HG03520 (cell line): ENCODE measurements around the gene COLEC11.
"Not testable (repeated sequence)": the region's sequence is repeated elsewhere in the genome, so short reads cannot be mapped to it uniquely, and the experiment has no call there.

Source experiments
- ATAC-seq: cut with Tn5 transposase; IDR thresholded peaks from one replicate; pipeline ENCODE4 v1.9.1; 2021; ENCODE audit warnings: mild to moderate bottlenecking, moderate library complexity; ENCODE audit not compliant: unreplicated experiment

COLEC11 gene

GRCh38 chr2:3594493-3595281 lies at the start of gene COLEC11:
Gene COLEC11 (plus strand): TSS chr2:3595112. CDS start chr2:3604341, 9,229 bp downstream.
- ATAC-seq, result no peak

DNA sequence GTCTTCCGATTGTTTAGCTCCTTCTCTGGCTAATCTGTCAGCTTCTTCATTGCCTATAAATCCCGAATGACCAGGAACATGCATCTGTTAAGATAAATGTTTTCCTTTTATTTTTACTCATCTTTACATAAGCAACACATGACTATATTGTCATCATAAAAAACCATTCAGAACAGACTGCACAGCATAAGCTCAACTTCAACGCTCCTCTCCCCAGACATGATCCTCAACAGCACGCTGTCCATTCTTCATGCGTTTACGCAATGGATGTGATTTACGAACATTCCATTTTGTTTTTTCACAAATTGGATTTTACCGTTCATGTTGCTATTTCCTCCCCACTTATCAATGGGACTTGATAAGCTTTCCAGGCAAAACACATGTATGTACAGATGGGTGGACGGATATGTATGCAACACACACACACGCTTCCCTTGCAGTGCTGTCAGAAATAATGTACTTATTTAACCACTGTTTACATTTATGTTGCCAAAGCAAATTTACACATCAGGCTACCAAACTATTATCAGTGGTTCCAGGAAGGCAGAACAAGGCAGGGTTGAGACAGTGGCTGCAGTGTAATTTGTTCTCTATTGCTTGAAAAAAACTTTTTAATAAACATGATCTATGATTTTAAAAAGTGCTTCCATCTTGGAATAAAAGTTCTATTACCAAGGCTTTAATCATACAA lies 49.0 kb upstream of the COLEC11 start:
- ATAC-seq, result no peak

GRCh38 chr2:3547915-3548314 lies 47.0 kb upstream of the COLEC11 start:
- no peak for ATAC-seq

DNA sequence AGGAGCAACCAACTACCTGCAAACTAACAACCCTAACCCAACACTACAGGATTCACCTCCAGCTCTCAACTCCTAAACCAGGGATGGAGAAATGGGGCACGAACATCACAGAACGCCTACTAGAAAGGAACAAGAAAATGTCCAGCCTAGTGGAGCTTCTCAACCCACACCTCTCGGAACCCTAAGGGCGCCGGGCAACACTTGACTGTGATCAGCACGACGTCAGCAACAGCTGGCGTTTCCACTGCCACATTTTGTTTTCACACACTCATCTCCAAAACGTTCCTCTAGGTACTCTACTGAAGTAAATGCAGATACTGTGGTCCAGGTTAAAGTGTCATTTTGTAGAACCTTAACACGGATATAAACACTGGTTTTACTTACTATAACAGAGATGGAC lies 41.0 kb upstream of the COLEC11 start:
- no peak for ATAC-seq

- ATAC-seq, result peak; percentile 18
Observed at GRCh38 chr2:3557639-3558204, 37.2 kb upstream of the COLEC11 start.

- peak; percentile 98 for ATAC-seq
Observed at GRCh38 chr2:3558205-3559014, 36.5 kb upstream of the COLEC11 start, which contains the start of gene RNASEH1. Gene RNASEH1 (minus strand): TSS chr2:3558333. CDS start chr2:3558260, 73 bp downstream.

GRCh38 chr2:3563521-3563976 lies 31.4 kb upstream of the COLEC11 start:
- ATAC-seq, result peak; percentile 41

DNA sequence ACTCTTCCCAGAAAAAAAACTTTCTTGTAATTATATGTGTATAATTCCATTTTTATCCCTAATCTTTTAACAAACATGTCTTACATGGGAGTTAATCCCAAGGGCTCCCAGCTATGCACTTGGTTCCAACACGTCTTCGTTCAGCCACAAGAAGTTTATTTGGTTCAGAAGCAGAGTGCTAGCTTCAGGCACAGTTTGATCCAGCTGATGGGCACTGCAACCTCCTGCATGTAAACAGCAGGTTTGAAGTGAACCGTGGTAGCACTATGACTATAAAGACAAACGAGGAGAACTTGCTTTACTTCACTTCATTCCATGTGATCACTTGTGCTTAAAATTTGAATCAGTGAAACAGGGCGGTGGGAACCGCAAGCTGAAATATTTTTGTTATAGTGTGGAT lies 29.8 kb upstream of the COLEC11 start:
- ATAC-seq, result no peak

- no peak for ATAC-seq
Observed at GRCh38 chr2:3566806-3567205, 28.1 kb upstream of the COLEC11 start.

DNA sequence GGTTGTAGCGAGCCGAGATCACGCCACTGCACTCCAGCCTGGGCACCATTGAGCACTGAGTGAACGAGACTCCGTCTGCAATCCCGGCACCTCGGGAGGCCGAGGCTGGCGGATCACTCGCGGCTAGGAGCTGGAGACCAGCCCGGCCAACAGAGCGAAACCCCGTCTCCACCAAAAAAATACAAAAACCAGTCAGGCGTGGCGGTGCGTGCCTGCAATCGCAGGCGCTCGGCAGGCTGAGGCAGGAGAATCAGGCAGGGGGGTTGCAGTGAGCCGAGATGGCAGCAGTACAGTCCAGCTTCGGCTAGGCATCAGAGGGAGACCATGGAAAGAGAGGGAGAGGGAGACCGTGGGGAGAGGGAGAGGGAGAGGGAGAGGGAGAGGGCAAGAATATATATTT lies 25.3 kb upstream of the COLEC11 start:
- not testable (repeated sequence) for ATAC-seq

- no peak for ATAC-seq
Observed at GRCh38 chr2:3571284-3571683, 23.6 kb upstream of the COLEC11 start.

DNA sequence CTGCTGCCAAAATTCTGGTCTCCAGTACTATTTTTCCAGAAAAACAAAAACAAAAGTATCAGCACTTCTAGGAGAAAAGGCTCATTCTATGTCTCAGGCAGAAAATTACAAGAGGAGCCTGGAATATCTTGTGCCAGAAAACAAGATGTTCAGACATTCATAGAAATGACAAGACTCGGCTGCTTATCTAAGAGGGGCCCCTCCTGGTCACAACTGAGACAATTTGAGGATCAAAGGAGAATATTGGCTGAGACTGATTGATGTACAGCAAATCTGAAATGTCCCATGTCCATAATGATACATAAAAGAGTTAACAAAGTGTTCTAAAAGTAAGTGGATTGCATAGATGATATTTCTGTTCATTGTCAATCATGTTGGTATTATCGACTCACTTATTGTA lies 22.3 kb upstream of the COLEC11 start:
- ATAC-seq, result no peak

GRCh38 chr2:3574155-3574554 lies 20.8 kb upstream of the COLEC11 start:
- ATAC-seq, result no peak

GRCh38 chr2:3575534-3576262 lies 19.2 kb upstream of the COLEC11 start:
- ATAC-seq, result peak; percentile 21

- ATAC-seq, result not testable (repeated sequence)
Observed at GRCh38 chr2:3576263-3576630, 18.7 kb upstream of the COLEC11 start.

DNA sequence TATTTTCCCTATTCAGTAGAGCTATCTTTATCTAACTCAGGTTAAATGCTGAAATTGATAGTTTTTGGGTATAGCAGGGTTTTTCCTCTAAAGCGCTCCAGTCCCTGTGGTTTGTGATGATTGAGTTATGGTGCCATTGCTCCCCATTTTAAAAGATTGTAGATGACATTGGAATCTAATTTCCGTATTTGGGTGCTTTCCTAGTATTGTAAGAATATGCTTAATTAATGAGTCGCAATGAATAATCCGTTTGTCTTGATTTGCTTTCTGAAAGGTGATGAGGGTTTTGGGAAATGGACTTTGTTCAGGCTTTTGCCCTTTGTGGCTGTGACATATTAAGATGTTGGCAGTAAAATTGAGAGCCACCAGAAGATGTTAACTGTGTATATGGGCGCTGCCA lies 15.9 kb upstream of the COLEC11 start:
- no peak for ATAC-seq

GRCh38 chr2:3580449-3580848 lies 14.5 kb upstream of the COLEC11 start:
- ATAC-seq, result no peak

- no peak for ATAC-seq
Observed at GRCh38 chr2:3581367-3582262, 13.3 kb upstream of the COLEC11 start.

GRCh38 chr2:3584076-3584475 lies 10.8 kb upstream of the COLEC11 start:
- ATAC-seq, result no peak
